Fibroblast of peridontal ligament (primary cell): Measurements from ENCODE around the gene FAM13A.

Experiments
- DNase-seq: peaks from one replicate; pipeline ENCODE4 v3.0.0-alpha.2; 2010; ENCODE audit errors: extremely low read depth

FAM13A gene

DNA sequence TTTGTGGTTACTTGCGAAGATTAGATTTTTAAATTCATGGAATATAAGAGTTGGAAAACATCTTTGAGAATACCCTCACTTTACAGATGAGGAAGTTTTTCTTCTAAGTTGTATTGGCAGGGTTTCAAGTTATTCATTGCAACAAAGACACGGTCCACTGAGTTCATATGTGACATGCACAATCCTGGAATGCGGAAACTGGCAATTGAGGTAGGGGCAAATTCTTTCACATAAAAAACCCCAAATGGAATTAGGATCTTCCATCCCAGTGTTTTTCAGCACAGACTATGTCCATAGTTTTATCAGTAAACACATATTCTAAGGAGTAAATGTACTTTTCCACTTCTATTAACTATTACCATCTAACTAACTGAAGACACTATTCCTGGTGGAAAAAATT, 277.6 kb downstream of the FAM13A start:
- peak; percentile 82 for DNase-seq

DNA sequence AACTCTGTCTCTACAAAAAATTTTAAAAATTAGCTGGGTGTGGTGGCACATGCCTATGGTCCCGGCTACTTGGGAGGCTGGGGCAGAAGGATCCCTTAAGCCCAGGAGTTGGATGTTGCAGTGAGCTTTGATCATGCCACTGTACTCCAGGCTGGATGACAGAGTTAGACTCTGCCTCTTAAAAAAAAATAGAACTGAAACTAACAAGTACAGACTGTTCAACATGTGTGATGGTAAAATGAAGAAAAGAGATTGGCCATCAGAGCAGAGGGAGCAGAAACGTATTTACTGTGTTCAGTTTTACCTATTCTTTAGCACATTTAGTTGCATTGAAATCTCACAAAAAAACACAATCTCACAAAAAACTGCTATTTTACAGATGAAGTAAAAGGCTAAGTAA, 281.5 kb downstream of the FAM13A start:
- DNase-seq, result no peak

DNA sequence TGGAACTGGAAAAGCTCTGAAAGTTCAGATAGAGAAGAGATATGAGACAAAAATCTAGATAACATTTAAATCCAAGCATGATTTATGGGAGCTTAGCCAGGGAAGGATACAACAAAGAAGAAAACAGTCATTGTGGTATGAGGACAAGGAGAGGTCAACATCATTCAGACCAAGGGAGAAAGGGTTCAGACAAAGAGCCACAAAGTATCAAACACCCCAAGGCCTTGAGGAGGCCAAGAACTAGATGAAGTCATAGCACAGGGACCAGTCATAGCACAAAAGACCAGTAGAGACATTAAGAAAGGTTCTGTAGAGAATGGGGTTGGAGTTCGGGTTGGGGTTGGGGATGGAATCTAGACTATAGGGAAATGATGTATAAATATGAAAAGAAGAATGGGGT, 282.0 kb downstream of the FAM13A start:
- no peak for DNase-seq

DNA sequence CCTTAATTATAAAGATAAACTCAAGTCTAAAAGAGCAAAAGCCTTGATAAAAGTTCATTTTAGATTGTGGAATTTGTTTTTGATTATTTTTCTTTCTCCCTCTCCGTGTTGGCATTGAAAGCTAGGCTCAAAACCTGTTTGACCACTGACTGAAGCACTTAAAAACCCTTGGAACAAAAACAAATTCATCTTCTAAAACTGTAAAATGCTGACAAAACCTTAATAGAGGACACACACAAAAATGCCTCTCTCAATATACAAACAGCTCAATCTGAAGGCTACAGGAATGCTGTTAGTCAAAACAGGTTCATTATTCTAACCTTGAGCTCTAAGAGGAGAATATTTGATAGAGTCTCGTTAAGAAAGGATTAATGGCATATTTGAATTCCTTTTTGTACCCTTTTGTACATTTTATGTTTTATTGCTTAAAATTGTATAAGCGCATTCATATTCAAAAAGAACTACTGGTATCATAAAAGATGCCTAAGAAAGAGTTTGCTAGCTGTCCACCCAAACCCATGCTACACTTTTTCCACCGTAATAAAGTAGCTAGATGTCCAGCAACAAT, 285.0 kb downstream of the FAM13A start:
- no peak for DNase-seq

DNA sequence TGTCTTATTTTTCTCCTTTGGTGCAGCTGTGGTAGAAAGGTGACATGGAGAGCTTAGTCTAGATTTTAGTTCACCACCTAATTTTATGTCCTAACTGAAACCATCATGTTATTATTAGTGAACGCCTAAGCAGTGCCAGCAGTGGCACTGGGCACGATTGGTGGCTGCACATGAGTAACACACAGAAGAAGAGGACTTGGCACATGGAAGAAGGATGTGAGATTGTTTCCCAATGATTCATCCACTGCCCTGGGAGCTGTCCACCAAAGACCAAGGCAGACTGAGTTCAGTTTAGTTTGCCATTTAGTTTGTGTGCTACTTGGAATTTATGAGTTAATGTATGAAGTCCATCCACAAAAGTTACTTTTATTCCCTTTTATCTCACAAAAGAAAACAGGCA, 291.3 kb downstream of the FAM13A start:
- DNase-seq, result peak; percentile 88

DNA sequence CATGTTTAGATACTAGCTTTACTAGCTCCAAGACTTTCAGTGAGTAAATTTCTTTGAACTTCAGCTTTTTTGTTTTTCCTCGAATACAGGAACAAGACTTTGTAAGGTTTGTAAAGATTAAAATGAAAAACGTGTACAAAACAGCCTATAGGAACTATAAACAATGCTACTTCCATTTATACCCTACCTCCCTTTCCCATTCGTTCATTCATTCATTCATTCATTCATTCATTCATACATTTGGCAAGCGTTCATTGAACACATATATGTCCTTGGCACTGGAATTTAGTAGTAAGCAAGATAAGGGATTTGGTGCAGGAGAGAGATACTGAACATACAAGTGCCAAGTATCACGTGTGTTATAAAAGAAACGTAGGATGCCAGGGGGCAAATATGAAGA, 293.9 kb downstream of the FAM13A start:
- DNase-seq, result no peak

DNA sequence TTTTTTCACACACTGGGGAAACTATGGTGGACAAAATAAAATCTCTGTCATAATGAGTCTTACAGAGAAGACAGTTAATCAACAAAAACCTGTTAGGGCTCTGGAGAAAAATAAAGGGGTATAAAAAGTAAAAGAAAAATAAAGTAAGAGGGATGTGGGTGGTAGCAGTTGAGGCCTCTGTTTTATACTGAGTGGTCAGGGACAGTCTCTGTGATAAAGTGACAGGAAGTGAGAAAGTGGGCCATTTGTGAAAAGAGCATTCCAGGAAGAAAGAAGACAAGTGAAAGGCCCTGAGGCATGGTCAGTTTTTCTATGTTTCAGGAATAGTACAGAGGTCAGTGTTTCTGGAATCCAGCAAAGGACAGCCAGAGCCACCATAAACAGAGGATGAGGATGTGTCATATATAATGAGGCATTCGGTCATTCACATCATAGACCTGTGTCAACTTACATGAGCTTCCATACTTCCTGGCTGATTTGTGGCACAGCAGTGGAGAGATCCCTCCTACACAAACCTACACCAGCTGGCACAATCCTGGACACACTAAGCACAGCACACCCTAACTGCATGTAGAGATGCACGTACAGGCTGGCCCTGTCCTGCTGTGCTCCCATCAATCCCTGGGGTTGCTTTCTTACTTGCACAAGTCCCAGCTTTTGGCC, 295.0 kb downstream of the FAM13A start:
- DNase-seq, result no peak

DNA sequence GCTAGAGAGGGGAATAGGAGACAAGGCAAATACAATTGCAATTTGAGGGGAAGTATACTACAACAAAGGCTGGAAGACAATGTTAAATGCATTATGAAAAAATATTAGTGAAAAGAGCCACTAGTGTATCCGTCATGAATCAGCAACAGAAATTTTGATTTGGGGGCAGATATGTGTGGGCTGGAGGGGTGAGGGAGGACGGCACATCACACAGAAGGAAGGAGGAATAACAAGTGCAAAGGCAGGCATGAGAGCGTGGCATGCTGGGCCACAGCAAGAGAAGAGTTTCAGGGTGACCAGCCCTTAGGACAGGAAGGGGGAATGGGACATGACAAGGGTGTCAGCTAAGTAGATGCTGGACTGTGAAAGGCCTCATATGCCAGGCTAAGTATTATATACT, 295.6 kb downstream of the FAM13A start:
- DNase-seq, result no peak

DNA sequence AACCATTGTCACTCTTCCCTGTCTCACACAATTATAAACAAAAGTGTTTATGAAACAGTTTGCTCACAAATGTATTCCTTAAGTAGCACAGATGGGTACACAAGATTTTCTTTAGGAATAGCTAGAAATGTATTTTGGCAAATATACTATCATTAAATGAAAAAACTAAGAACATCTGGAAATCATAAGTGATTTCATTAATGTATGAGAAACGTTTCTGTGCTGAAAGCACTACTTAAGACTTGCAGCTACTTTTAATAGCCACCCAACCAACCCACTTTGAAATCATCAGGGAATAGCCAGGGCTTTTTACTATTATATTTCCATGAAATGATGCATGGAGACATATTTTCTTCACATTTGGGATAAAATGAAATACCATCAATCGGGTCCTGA, 297.1 kb downstream of the FAM13A start:
- no peak for DNase-seq

DNA sequence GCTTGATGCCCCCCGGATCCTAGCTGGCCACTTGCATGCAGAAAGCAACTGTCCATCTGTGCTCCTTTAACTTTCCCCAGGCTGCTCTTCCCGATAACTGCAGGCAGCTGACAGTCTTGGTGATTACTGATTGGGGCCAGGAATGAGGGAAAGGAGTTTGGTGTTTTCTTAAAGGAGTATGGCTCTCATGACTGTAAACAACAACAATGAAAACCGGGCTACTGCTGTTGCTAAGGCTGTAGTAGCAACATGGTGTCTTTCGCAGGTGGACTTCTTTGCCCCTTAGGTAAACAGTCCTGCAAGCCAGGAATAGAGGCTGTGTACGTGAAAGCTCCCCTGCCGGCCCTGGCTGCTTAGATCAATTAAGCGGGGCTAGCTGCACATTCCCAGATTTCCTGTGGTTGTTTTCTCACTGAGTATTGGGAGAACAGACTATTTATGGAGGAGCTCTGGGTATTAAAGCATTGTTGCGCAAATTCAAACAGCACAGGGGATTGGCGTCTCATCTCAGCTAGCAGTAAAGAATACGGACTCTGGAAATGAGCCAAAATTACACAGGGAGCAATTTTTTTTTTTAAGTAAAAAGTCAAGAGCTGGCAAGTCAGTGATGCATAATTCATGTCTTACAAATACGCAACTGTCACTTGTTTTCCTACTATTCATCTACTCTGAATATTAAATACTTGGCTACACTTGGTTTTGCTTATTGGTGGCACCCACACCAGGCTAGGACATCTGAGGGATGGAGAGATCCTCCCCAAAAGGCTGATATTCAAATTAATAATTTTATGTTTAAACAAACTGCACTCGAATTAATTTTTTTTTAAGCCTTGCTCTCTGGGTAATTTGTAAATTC, 297.7 kb downstream of the FAM13A start:
- DNase-seq, result peak; percentile 57

DNA sequence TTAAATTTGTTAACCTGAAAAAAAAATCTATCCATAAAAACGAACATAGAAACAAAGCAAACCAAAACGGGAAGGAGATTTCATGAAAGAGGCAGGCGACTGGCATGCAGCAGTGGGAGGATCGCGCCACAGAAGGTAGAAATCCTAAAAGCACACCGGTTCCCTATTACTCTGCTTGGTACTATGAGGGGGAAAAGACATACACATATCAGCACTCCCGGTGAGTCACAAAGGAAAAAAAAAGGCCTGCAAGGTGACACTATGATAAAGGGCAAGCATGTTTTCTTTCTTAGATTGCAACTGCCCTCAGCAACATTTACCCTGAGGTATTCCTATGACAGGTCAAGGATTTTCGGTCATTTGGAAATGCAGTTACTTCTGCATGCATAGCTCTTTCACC, 298.7 kb downstream of the FAM13A start:
- no peak for DNase-seq

DNA sequence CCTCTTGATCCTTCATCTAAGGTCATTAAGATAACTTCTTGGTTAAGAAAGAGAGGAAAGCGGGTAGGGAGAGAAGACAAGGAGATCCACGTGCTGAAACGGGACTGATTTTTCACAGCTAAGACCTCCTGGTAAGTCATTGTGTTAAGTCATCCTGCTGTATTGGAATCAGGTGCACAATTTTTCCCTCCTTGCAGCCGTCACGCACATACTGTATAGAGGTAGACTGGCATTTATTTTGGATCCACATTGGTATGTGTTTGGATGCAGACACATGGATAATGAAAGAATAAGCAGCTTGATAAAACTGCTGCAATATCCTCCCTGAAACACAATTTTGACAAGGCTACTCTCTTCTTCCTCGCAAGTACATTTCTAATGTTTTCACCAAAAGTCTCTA, 299.2 kb downstream of the FAM13A start:
- no peak for DNase-seq

DNA sequence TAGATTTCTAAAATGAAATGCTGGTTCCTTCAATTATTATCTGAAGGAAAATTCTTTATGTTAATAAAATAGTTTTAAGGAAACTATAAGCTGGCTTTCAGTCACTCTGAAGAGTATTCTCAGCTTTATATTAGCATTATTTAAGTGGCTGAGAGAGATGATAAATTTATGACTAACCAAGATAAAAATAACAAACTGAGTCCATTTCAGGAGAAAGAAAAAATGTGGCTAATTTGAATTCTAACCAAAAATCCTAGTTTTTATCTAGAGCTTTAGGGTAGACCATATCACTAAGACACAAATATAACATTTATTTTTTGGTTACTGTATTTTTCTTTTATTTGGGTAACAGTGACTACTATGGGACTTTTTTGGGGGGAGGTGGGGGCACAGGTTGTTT, 299.9 kb downstream of the FAM13A start:
- peak; percentile 30 for DNase-seq

DNA sequence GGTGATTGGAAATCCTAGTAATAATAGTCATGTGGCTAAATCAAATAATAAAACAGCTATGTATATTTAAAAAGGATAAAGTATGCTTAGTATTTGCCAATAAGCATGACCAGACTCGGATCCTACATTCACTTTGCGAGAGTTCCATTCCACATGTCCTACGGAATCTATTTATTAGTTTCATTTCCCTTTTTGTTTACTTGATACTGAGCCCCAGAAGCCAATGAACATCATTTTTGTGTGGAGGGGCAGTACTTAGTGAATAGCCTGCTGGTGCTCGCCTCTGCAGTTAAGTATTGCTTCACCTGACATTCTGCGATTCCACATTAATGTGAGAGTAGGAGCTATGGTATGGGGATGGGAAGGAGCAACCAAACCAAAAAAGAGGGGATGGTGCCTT, 300.8 kb downstream of the FAM13A start:
- no peak for DNase-seq

DNA sequence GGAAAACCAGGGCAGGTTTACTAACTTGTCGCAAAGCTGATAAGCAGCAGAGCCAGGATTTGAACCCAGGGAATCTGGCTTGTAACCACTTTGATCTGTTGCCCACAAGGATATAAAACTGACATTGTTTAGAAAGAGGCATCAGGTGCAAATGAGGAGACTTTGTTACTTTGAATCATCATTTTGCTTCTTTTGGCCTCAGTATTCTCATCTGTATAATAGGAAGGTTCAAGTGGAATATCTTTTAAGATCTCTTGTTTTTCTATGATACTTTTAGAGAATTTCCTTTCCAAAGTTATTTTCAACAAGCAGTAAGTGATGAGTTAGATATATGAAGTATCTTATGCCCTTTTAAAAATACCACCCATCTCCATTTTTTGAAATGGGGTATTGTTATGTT, 301.5 kb downstream of the FAM13A start:
- no peak for DNase-seq

DNA sequence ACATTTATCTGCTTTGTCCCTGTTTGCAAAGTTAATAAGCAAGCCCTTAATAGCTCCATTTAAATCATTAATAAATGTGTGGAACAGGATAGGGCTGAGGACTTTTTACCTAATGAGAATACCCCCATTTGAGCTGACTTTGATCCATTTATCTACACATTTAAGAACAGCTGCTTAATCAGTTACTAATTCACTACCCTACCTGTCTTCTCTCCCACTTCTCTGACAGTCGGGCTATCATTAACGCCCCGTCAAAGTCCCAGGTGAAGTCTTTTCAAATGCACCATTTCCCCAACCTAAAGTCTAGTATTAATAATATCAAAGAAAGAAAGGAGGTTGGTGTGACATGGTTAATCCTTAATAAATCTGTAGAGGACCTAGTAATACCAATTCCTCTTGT, 302.2 kb downstream of the FAM13A start:
- no peak for DNase-seq

DNA sequence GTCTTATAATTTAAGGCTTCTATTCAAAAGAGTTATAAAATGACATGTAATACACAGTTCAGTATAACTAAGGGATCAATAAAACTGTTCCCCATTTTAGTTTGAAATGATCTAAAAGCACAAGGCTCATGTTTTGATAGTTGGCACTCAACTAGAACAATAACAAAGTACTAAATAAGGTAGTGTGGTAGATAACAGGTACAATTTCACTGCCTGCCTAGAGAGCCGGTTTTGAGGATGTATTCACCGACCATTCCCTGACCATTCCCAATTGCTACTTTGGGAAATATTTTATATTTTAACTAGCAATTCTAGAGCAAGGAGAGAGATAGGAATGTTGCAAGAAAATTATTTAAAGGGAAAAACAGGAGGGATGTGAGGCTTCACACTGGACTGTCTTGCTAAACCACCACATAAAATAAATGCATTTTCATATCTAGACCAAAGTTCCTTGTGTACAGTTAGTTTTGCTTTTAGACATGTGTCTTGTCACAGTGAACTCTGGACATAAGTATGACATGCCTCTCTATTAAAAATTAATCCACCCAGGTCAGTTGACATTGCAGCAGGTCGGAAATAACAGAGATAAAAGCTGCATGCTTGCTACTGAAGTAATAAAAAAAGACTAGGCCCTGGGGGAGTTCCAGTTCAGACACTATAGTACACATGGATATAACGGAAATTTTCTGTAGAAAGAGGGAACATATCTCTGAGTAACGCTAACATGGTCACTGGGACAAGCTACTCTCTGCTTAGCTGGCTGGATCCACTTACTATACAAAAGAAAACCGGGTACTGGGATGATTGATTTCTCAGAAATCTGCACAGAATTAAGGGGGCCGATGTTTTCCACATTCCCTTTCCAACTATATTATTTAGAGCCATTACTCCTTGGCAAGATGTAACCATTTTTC, 303.1 kb downstream of the FAM13A start:
- DNase-seq, result no peak

DNA sequence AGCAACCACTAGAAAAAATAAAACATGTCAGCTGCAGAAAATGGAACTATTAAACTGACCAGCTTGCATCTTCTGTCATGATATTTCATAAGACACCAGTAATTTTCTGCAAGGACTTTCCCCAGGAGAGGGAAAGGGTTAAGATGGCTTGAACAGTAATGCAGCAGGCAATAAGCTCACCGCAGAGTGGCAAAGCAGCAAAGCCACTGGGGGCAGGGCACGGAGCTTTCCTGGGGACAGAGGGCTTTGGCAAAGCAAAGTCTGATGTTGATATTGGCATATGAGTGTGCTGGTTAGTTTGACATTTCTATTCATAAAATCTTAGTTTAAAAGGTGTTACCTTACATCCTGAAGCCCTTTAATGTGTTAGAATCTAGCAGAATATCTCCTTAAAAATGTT, 304.2 kb downstream of the FAM13A start:
- no peak for DNase-seq

DNA sequence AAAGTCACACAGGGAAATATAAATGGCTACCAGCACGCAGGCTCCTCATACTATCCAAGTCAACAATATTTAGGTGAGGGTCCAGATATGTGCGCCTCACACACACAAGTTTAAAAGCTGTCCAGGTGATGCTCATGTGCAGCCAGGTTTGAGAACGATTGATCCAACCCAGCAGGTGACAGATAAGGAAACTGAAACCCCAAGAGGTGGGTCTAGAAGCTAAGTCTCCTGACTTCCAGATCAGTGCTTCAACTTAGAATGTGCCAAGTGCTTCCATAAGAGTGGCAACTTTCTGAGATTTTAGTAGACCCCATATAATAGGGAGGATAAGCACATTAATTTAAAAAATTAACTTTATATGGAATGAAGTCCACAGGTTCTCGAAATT, 304.9 kb downstream of the FAM13A start:
- no peak for DNase-seq

DNA sequence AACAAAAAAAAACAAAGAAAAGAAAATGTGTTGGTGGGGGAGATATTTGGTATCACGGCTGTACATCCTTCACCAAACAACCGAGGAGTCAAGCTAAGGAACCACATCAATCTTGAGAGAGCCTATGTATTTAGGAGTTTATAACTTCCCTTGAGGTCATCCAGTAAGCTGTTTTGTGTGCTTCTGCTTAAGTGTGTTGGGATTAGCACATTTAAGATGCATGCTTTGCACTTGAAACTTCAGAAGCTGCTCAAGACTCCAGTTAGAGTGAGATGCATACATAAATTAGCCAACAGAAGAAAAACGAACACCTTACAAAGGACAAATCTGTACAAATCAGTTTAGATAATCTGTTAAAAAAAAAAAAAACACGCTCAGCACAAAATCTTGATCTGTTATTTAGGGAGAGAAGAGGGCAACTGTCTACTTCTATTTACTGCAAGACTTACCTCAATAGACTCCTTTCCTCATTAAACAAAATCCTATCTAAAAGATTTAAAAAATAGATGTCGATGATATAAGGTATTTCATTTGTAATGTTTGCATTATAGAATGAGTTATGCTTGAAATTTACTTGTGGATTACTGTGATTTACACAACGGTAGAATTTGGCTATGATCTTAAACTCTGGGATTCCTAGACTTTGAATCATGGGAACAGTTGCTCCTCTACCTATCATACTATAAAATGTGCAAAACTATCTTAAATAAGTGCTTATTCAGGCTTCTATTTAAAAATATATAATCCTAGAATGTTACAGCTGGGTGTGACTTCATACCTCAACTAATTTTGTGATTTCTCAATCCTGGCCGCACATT, 305.5 kb downstream of the FAM13A start:
- DNase-seq, result no peak

DNA sequence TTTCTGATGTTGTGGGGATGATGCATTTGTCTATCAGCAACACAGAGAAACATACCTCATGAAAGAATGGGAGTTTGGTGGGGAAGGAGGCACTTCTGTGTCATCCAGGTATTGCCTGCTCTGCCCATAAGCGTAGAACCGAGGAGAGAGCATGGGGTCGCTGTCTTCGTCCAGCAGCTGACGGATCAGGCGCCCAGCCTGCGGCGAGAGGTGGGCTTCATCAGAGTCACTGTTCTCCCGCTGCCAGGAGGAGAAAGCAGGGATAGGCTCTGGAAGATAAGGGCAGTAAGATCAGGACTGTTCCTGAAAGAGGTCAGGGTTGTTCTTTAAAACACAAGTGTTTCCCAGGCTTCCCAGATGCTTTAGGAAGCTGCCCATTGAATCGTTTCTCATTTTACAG, 306.6 kb downstream of the FAM13A start:
- no peak for DNase-seq
